GM04503 (cell line): ENCODE data around the gene BATF.
A peak's percentile ranks its signal among the peaks of the same experiment; 100 is the strongest.

Experiments used
- DNase-seq: peaks from one replicate; pipeline ENCODE4 v3.0.0-alpha.2; 2012; ENCODE audit warnings: low read depth

The BATF gene

GRCh38 chr14:75535164-75535898 lies 13.1 kb downstream of the BATF start:
- no peak for DNase-seq

GRCh38 chr14:75537071-75537470 lies 14.8 kb downstream of the BATF start:
- DNase-seq: no peak

GRCh38 chr14:75539162-75539560 lies 16.9 kb downstream of the BATF start:
- no peak for DNase-seq

GRCh38 chr14:75539561-75540478 lies 17.6 kb downstream of the BATF start:
- no peak for DNase-seq

GRCh38 chr14:75540479-75540851 lies 18.2 kb downstream of the BATF start:
- DNase-seq: no peak

GRCh38 chr14:75542588-75543091 lies 20.4 kb downstream of the BATF start:
- no peak for DNase-seq

- no peak for DNase-seq
Observed at GRCh38 chr14:75543253-75543652, 21.0 kb downstream of the BATF start.

- DNase-seq: no peak
Observed at GRCh38 chr14:75543786-75544185, 21.5 kb downstream of the BATF start.

- DNase-seq: no peak
Observed at GRCh38 chr14:75545907-75546306, 23.6 kb downstream of the BATF start.

- no peak for DNase-seq
Observed at GRCh38 chr14:75547552-75548250, 25.4 kb downstream of the BATF start.

GRCh38 chr14:75548544-75548943 lies 26.3 kb downstream of the BATF start:
- DNase-seq: no peak

- DNase-seq: no peak
Observed at GRCh38 chr14:75549169-75549568, 26.9 kb downstream of the BATF start.

- DNase-seq: no peak
Observed at GRCh38 chr14:75551021-75551420, 28.8 kb downstream of the BATF start.

- no peak for DNase-seq
Observed at GRCh38 chr14:75553157-75553556, 30.9 kb downstream of the BATF start.

- DNase-seq: no peak
Observed at GRCh38 chr14:75553761-75554364, 31.6 kb downstream of the BATF start.

- no peak for DNase-seq
Observed at GRCh38 chr14:75554482-75554881, 32.2 kb downstream of the BATF start.

- no peak for DNase-seq
Observed at GRCh38 chr14:75558440-75558839, 36.2 kb downstream of the BATF start.

GRCh38 chr14:75559045-75559444 lies 36.8 kb downstream of the BATF start:
- no peak for DNase-seq

GRCh38 chr14:75559451-75560222 lies 37.4 kb downstream of the BATF start:
- peak; percentile 11 for DNase-seq

GRCh38 chr14:75561013-75561432 lies 38.8 kb downstream of the BATF start:
- no peak for DNase-seq

GRCh38 chr14:75562089-75562488 lies 39.8 kb downstream of the BATF start:
- no peak for DNase-seq
